GM19193 (cell line): ENCODE measurements around the gene PDGFD.

Experiments
- POLR2A ChIP-seq: IDR thresholded peaks from 4 replicates; pipeline ENCODE4 v1.6.1; 2011; ENCODE audit not compliant: insufficient read depth, insufficient read length; ENCODE audit errors: extremely low read depth

The PDGFD gene

DNA sequence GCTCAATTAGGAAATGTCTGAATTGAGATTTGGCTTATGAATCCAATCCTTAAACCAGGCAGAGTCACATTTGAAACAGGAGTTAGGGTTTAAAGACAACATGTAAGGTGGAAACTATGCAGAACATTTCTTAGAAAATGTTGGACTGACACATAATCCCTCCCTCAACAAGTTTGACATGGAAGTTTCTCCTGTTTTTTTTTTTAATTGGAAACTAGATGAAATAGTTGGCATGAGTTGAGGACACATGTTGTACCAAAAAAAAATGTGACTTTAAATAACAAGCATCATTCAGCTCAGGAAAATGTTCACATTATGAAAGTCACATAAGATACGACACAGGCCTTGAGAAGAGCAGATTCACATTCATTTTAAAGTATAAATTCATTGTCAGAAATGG, 282.4 kb downstream of the PDGFD start:
- TF ChIP-seq POLR2A: no peak

DNA sequence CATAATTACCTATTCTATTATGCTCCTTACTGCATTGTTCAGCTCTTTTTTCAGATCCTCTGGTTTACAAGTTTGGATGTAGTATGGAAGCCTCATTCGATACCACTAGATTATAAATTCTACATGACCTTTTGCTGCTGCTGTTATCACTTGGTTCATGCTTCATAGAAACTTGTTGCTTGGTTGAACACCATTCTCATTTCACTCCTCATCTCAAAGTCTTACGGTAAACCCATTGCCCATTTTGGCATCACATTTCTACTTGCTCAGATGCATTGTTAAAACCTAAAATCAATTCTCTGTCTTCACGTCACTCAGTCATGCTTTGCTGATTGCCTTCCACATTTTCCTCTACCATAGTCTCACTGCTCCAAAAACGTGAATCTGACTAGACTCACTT, 283.0 kb downstream of the PDGFD start:
- no peak for TF ChIP-seq POLR2A

DNA sequence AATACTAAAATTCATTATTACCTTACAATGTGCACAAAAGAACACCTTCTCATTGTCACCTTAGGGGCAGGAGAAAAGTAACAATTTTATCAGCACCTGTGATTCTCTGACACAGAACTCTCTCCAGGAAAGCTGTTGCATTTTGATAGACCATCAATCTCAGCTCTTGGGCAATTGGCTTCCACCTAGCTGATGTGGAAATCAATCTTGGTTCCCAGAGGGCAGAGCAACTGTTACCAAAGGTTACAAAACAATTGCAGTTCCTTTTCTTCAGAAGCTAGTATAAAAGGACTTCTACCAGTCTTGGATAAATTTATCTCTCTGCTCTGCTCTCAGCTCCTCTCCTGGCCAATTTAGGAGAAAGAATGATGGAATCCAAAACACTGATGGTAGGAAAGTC, 285.3 kb downstream of the PDGFD start:
- TF ChIP-seq POLR2A: no peak

DNA sequence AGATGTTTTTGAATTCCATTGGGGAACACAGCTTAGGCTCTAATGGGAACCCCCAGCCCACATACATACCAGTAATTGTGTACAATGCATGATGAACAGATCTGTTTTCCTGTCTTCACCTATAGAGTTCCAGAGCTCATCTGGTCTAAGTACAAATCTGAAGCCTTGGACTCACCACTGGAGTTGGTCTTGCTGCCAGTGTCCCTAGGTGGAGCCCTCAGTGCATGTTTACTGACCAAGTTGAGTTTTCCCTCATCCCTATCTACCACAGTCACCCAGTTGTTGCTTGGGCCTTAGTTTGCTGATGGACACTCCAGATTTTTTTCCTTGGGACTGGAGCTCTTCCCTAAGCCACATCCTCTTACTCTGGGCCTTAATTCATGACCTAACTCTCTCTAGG, 286.7 kb downstream of the PDGFD start:
- TF ChIP-seq POLR2A: no peak

DNA sequence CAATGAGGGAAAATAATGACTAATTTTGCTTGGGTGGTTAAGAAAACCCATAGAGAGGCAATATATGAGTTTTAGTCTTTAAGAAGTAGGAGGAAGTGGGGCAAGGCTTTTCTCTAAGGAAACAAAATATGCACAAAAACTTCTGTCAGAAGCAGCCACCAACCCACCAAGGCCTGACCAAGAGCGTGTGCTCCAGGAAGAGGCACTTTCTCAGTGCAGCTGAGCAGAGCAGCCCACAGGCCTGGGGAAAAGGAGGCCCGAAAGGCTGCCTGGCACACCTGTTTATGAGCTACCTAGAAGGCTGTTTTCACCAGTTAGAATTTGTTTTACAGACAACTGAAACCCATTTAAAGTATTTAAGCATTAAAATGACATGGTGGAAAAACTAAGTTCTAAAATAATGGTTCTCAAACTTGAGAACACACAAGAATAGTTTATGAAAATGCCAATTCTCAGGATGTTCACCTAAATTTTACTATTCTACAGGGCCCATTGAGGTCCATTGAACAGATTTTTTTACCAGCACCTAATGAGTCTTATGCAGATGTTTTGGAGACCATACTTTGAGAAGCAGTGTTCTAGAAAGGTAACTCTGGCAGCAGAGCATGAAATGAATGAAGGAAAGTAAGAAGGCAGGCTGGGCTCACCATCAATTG, 288.0 kb downstream of the PDGFD start:
- TF ChIP-seq POLR2A: no peak

DNA sequence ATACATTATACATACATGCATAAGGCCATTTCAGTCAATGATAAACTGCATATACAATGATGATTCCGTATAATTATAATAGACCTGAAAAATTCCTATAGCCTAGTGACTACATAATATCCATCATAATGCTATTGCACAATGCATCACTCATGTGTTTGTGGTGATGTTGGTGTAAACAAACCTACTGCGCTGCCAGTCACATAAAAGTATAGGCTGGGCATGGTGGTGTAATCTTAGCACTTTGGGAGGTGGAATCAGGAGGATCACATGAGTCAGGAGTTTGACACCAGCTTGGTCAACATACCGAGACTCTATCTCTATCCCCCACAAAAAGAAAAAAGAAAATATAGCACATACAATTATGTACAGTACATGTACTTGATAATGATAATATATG, 291.2 kb downstream of the PDGFD start:
- TF ChIP-seq POLR2A: no peak

DNA sequence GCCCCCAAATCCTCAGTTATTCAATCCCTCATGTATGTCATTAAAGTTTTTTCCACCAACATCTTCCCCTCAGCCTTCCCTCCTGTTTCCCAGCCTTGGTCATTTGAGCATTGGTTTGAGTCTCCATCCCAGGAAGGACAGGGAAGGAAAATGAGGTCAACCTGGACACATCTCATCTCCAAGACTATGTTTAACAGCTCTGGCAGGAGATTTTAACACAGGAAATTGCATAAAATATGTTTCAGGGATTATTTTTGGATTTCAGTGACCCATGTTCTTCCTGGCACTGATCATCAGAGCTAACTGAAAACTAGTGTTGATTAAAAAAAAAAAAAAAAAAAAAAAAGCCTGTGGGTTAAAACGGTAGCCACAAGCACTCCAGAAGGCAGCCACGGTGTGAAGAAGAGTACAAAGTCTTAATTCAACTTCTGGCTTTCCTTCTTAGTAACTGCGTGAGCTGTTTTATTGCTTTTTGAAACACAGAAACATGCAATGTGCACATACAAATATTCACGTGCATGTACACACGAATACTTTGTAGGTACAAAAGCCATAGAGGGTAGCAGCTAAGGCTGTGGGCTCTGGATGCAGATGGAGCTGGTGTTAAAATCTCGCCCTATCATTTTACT, 291.9 kb downstream of the PDGFD start:
- no peak for TF ChIP-seq POLR2A

DNA sequence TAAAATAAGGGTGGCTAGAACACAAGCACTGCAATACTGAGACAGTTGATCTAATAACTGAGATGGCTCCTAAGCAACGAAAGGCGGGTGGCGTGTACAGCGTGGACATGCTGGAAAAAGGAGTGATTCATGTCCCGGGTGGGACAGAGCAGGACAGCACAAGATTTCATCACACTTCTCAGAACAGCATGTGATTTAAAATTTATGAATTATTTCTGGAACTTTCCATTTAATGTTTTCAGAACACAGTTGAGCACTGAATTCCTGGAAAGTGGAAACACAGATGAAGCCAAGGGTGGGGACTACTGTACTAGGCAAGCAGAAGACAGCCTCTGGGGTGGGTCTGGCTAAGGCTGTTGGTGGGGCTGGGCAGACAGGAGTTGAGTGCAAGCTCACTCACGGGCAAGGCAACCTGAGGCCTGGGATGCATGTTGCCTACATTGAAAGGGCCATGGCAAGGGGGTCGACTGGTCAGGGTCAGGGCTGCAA, 293.1 kb downstream of the PDGFD start:
- TF ChIP-seq POLR2A: no peak

DNA sequence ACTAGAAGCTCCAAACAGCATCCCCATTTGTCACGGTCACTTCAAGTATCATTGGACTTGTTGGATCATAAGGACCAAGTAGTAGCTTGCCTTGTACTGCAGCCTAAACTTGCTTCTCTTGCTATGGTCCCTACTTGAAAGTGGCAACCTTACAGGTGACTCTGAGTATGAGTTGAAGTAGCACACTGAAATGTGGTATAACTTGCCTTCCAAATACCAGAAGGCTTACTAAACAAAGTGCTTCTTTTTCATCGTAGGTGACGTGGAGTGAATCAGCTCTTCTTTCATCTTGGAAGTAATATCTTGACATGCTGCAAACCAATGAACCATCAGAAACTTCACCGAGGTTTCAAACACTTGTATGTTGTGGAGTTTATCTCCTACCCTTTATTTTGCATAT, 296.5 kb downstream of the PDGFD start:
- no peak for TF ChIP-seq POLR2A

DNA sequence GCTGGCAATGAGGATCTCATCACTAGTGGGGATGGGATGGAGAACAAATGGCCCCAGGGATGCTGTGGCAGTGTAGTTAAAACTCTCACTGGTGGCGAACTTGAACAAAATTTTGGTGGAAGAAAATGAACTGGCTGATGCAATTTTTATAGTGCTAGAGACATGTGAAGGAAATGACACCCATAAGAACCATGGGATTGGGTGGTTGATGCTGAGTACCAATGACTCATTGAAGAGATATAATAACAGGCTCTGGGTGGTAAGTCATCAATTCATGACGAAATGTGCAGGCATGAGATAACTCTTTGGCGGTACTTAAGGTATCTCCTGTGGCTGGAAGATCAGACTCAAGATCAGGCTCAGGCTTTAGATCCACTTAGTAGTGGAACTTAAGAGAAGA, 300.4 kb downstream of the PDGFD start:
- no peak for TF ChIP-seq POLR2A

DNA sequence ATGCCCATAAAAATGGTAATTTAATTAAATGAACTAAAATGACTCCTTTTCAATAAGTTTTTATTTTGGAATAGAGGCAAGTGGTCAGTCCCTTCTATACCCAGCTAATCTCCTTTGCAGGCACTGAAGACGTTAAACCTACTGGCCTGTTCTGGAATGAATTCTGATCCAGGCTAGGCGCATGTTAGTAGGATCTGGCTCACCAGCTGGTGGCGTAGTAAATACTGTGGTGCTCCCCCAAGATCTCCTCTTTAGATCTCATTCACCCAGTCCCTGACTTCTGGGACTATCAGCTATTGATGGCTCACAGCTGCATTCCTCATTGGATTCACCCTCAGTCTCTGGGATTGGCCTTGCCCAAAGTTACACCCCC, 301.2 kb downstream of the PDGFD start:
- no peak for TF ChIP-seq POLR2A

DNA sequence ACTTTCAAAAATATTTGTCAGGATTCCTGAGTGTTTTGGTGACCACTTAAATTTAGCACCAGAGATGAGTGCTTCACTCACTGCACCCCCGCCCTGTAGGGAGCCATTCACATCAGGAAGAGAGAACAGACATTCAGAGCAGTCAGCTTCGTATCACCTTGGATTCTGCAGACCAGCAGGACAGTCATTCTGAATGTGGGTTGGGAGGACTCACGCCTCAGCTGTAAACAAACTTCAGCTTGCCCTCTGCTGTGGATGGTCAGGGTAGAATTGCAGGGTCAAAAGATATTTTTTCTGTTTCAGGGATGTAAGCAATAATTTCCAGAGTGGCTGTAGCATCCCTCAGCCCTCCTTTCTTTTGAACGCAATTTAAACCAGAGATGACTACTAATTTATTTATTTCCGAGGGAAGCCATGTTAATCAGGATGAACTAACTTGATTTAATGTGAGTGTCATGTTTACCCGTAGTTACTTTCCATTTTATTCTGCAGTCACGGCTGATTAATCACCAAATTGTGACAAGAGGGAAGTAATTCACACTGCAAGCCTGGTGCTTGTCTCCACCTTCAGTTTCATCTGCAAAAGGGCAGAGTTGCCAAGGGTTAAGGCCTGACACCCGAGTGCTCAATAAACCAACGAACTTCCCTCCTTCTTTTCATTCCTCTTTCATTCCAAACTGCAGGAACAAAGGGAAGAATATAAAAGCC, 301.7 kb downstream of the PDGFD start:
- no peak for TF ChIP-seq POLR2A
